ENCODE data around the gene EPS8L1.

EPS8L1 gene

DNA sequence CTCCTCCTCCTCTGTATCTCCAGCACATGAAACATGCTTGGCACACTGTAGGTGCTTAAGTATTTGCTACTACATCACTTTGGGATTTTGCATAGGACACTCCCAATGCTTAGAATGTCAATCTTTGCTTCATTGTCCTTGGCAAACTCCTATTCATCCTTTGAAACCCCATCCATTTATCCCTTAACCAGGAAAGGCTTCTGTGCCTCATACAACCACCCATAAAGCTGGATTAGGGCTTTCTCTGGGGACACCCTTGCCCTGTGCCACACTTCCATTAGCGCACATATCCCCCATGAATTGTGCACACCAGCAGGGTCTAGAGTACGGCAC lies 5.8 kb upstream of the EPS8L1 start:
- Histone ChIP-seq H3K36me3 (ENCODE audit: control insufficient read depth, insufficient read depth, low read length) (no peaks in the 10 kb centered on the region), H3K4me3 (ENCODE audit: low read depth, low read length) (peak overlapping the region; percentile 59), H3K27me3 (ENCODE audit: control insufficient read depth, insufficient read depth, low read length) (peaks cover 71% of the 10 kb centered on the region), H3K9ac (ENCODE audit: low read depth, low read length) (no peak overlapping the region), H3K4me1 (ENCODE audit: control insufficient read depth, insufficient read depth, low read length) (peaks cover 6% of the 10 kb centered on the region; the same call in 1 of the 2 replicates), H3K9me3 (ENCODE audit: control insufficient read depth, insufficient read depth, low read length) (no peaks in the 10 kb centered on the region), H3K27ac (ENCODE audit: low read depth, low read length) (no peak overlapping the region)

DNA sequence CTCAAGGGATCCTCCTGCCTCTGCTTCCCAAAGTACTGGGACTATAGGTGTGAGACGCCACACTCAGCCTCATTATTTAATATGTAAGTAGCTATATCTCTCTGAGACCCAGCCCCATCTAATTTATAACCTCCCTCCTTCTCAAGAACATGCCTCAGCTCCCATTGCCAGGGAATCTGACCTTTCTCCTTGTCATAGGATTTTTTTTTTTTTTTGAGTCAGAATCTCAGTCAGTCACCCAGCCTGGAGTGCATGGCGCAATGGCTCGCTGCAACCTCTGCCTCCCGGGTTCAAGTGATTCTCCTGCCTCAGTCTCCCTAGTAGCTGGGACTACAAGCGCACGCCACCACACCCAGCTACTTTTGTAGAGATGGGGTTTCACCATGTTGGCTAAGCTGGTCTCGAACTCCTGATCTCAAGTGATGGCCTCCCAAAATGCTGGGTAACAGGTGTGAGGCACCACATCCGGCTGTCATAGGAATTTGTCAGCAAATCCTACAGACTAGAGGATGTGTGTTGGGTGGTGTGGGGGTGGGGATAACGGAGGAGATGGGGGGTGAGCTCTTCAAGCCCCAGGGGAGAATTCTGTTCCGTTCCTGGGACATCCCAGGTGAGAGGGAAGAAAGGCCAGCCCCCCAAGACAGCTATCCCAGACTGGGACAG lies 5.1 kb upstream of the EPS8L1 start:
- no peak overlapping the region for H3K4me3 ChIP-seq (ENCODE audit: low read depth, low read length)
- H3K9ac ChIP-seq (ENCODE audit: low read depth, low read length): no peak overlapping the region
- no peak overlapping the region for H3K27ac ChIP-seq (ENCODE audit: low read depth, low read length)
- H3K9me3 ChIP-seq (ENCODE audit: control insufficient read depth, insufficient read depth, low read length): no peaks in the 10 kb centered on the region
- peaks cover 6% of the 10 kb centered on the region; the same call in 1 of the 2 replicates for H3K4me1 ChIP-seq (ENCODE audit: control insufficient read depth, insufficient read depth, low read length)
- peaks cover 68% of the 10 kb centered on the region for H3K27me3 ChIP-seq (ENCODE audit: control insufficient read depth, insufficient read depth, low read length)
- H3K36me3 ChIP-seq (ENCODE audit: control insufficient read depth, insufficient read depth, low read length): no peaks in the 10 kb centered on the region

DNA sequence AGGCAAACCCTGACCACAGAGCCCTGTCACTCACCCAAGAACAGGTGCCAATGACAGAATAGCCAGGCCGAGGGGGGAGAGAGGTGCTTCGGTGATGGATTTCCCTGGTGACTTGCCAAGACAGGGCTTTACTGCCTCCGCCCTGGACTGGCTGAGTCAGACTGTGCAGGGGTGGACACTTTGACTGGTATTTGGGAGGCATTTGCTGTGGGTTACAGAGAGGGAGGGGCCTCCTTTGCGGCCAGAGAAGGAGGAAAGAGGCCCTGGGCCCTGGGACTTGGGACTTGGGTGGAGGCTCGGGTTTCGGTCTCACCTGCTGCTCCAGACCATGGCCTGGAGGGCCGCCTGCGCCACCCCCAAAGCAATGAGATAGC lies 4.6 kb upstream of the EPS8L1 start:
- peaks cover 6% of the 10 kb centered on the region; the same call in 1 of the 2 replicates for H3K4me1 ChIP-seq (ENCODE audit: control insufficient read depth, insufficient read depth, low read length)
- H3K27me3 ChIP-seq (ENCODE audit: control insufficient read depth, insufficient read depth, low read length): peaks cover 63% of the 10 kb centered on the region
- no peaks in the 10 kb centered on the region for H3K36me3 ChIP-seq (ENCODE audit: control insufficient read depth, insufficient read depth, low read length)
- no peak overlapping the region for H3K4me3 ChIP-seq (ENCODE audit: low read depth, low read length)
- no peak overlapping the region for H3K27ac ChIP-seq (ENCODE audit: low read depth, low read length)
- no peaks in the 10 kb centered on the region for H3K9me3 ChIP-seq (ENCODE audit: control insufficient read depth, insufficient read depth, low read length)
- no peak overlapping the region for H3K9ac ChIP-seq (ENCODE audit: low read depth, low read length)

DNA sequence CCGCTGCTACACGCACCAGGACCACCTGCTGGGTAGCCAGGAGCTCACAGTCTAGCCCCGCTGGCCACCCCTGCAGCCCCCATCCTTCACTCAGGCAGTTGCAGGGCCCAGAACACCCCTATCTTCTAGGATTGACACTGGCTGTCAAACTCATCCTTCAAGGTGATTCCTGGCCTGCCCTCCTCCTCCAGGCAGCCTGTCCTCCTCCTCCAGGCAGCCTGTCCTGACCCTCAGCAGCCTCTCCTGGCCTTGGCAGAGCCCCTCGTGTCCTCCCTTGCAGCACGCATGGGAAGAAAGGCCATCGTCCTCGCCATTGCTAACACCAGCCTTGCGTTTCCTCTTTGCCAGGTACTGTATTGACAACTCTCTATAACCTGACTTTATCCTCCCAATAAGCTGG lies 3.8 kb upstream of the EPS8L1 start:
- Histone ChIP-seq H3K27ac (ENCODE audit: low read depth, low read length) (no peak overlapping the region), H3K36me3 (ENCODE audit: control insufficient read depth, insufficient read depth, low read length) (no peaks in the 10 kb centered on the region), H3K9ac (ENCODE audit: low read depth, low read length) (no peak overlapping the region), H3K9me3 (ENCODE audit: control insufficient read depth, insufficient read depth, low read length) (no peaks in the 10 kb centered on the region), H3K4me1 (ENCODE audit: control insufficient read depth, insufficient read depth, low read length) (peaks cover 8% of the 10 kb centered on the region; the same call in 1 of the 2 replicates), H3K27me3 (ENCODE audit: control insufficient read depth, insufficient read depth, low read length) (peaks cover 60% of the 10 kb centered on the region), H3K4me3 (ENCODE audit: low read depth, low read length) (no peak overlapping the region)

DNA sequence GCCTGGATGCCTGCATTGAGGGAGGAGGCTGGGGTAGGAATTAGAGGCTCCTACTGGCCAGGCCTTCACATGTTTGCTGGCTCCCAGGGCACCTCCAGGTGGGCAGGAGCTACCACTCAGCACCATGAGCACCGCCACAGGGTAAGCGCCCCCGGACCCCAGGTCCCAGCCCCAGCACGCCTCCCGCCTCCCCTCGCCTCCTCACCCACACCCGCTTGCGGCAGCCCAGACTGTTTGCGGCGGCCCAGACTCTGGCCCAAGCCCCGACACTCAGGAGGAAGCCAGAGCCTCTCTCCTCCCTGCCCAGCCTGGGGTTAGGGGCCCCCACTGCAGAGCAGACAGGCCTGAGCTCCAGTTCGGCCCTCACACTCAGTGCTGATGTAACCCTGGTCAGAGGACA lies 652 bp downstream of the EPS8L1 start:
- Histone ChIP-seq H3K27ac (ENCODE audit: low read depth, low read length) (no peak overlapping the region), H3K27me3 (ENCODE audit: control insufficient read depth, insufficient read depth, low read length) (peaks cover 38% of the 10 kb centered on the region), H3K9ac (ENCODE audit: low read depth, low read length) (no peak overlapping the region), H3K4me1 (ENCODE audit: control insufficient read depth, insufficient read depth, low read length) (peaks cover 10% of the 10 kb centered on the region; the same call in 1 of the 2 replicates), H3K4me3 (ENCODE audit: low read depth, low read length) (peak overlapping the region; percentile 47; the same call in 1 of the 2 replicates), H3K36me3 (ENCODE audit: control insufficient read depth, insufficient read depth, low read length) (no peaks in the 10 kb centered on the region), H3K9me3 (ENCODE audit: control insufficient read depth, insufficient read depth, low read length) (no peaks in the 10 kb centered on the region)

DNA sequence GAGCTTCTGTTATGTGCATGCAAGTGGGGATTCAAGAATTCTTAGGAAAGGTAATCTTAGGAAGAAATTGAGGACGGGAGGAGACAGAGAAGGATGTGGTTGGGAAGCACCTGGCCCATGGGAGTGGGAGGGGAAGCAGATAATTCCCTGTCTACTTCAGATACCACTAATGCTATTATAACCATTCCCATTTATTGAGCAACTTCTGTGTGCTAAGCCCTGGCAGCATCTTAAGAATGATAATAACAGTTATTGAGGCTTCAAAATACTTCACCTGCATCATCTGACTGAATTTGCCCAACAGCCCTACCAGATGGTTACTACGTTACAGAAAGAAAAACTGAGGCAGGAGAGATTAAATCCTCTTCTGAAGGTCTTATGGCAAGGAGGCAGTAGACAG lies 1.4 kb downstream of the EPS8L1 start:
- Histone ChIP-seq H3K9me3 (ENCODE audit: control insufficient read depth, insufficient read depth, low read length) (no peaks in the 10 kb centered on the region), H3K27ac (ENCODE audit: low read depth, low read length) (no peak overlapping the region), H3K36me3 (ENCODE audit: control insufficient read depth, insufficient read depth, low read length) (no peaks in the 10 kb centered on the region), H3K9ac (ENCODE audit: low read depth, low read length) (no peak overlapping the region), H3K4me3 (ENCODE audit: low read depth, low read length) (no peak overlapping the region), H3K4me1 (ENCODE audit: control insufficient read depth, insufficient read depth, low read length) (peaks cover 10% of the 10 kb centered on the region; the same call in 1 of the 2 replicates), H3K27me3 (ENCODE audit: control insufficient read depth, insufficient read depth, low read length) (peaks cover 35% of the 10 kb centered on the region)

DNA sequence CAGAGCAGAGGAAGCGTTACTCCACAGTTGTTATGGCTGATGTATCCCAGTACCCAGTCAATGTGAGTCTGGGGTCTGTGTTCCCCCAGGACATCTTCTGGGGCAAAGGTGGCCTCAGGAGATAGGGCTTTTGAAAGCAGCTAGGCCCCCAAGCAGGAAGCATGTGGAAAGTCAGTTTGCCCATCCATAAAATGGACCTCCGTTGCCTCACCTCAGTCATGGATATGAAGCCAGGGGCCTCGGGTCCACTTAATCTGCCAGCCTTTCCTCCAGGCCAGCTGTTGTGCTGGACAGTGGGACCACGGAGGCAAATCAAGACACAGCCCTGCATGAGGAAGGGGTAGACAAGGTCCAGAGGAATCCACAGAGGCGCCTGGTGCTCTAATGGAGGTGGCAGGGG lies 3.3 kb downstream of the EPS8L1 start:
- no peak overlapping the region for H3K9ac ChIP-seq (ENCODE audit: low read depth, low read length)
- no peak overlapping the region for H3K4me3 ChIP-seq (ENCODE audit: low read depth, low read length)
- no peaks in the 10 kb centered on the region for H3K36me3 ChIP-seq (ENCODE audit: control insufficient read depth, insufficient read depth, low read length)
- no peaks in the 10 kb centered on the region for H3K9me3 ChIP-seq (ENCODE audit: control insufficient read depth, insufficient read depth, low read length)
- H3K27ac ChIP-seq (ENCODE audit: low read depth, low read length): no peak overlapping the region
- H3K4me1 ChIP-seq (ENCODE audit: control insufficient read depth, insufficient read depth, low read length): peaks cover 10% of the 10 kb centered on the region; the same call in 1 of the 2 replicates
- H3K27me3 ChIP-seq (ENCODE audit: control insufficient read depth, insufficient read depth, low read length): peaks cover 20% of the 10 kb centered on the region

DNA sequence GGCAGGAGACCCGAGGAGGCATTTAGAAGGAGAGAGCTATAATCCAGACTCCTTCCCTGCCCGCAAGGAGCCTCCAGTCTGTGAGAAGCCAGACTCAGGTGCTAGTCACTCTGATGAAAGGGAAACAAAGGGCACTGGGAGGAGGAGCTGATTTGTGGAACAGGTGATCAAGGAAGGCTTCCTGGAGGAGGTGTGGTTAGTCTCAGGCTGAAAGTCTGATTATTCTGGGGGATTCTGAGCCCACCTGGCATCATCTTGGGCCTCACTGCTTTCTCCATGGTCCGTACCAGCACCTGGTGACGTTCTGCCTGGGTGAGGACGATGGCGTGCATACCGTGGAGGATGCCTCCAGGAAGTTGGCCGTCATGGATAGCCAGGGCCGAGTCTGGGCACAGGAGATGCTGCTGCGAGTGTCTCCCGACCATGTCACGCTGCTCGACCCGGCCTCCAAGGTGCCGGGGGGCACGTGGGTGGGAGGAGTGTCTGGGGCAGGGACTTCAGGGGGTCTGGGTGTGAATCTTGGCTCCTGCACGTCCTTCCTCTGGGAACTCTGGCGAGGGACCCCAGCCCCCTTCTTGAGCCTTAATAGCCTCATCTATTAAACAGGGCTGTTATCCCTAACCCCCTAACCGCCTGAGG lies 3.9 kb downstream of the EPS8L1 start:
- H3K27me3 ChIP-seq (ENCODE audit: control insufficient read depth, insufficient read depth, low read length): peaks cover 25% of the 10 kb centered on the region
- H3K4me3 ChIP-seq (ENCODE audit: low read depth, low read length): peak overlapping the region; percentile 88
- H3K9ac ChIP-seq (ENCODE audit: low read depth, low read length): no peak overlapping the region
- no peaks in the 10 kb centered on the region for H3K36me3 ChIP-seq (ENCODE audit: control insufficient read depth, insufficient read depth, low read length)
- H3K9me3 ChIP-seq (ENCODE audit: control insufficient read depth, insufficient read depth, low read length): no peaks in the 10 kb centered on the region
- no peak overlapping the region for H3K27ac ChIP-seq (ENCODE audit: low read depth, low read length)
- H3K4me1 ChIP-seq (ENCODE audit: control insufficient read depth, insufficient read depth, low read length): peaks cover 10% of the 10 kb centered on the region; the same call in 1 of the 2 replicates

DNA sequence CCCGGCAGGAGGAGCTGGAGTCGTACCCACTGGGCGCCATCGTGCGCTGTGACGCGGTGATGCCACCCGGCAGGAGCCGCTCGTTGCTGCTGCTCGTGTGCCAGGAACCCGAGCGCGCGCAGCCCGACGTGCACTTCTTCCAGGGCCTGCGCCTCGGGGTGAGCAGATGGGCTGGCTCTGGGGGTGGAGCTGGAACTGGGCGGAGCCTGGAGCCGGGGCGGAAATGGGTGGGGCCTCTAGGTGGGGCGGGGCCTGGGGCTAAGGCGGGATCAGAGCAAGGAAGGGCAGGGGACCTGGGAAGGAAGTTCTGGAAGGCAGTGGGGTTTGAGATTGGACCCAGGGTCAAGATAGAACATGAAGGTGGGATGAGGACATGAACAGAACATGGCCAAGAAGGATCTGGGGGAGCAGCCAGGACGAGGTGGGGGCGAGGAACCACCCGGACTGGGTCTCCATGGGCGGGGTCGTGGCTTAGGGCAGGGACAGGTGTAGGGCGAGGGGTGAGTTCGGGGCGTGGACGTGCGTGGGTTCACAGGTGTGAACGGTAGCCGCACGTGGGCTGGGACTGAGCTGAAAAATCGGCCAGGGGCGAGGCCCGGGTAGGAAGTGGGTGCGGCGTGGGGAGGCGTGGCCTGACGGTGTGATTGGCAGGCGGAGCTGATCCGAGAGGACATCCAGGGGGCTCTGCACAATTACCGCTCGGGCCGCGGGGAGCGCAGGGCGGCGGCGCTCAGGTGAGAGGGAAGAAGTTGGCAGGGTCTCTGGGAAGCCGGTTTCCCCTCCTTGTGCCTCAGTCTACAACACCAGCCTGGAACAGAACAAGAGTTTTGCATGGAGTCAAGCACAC lies 4.7 kb downstream of the EPS8L1 start:
- no peaks in the 10 kb centered on the region for H3K36me3 ChIP-seq (ENCODE audit: control insufficient read depth, insufficient read depth, low read length)
- H3K9me3 ChIP-seq (ENCODE audit: control insufficient read depth, insufficient read depth, low read length): no peaks in the 10 kb centered on the region
- no peak overlapping the region for H3K9ac ChIP-seq (ENCODE audit: low read depth, low read length)
- no peak overlapping the region for H3K27ac ChIP-seq (ENCODE audit: low read depth, low read length)
- peaks cover 32% of the 10 kb centered on the region for H3K27me3 ChIP-seq (ENCODE audit: control insufficient read depth, insufficient read depth, low read length)
- H3K4me3 ChIP-seq (ENCODE audit: low read depth, low read length): peak overlapping the region; percentile 88
- peaks cover 10% of the 10 kb centered on the region; the same call in 1 of the 2 replicates for H3K4me1 ChIP-seq (ENCODE audit: control insufficient read depth, insufficient read depth, low read length)

DNA sequence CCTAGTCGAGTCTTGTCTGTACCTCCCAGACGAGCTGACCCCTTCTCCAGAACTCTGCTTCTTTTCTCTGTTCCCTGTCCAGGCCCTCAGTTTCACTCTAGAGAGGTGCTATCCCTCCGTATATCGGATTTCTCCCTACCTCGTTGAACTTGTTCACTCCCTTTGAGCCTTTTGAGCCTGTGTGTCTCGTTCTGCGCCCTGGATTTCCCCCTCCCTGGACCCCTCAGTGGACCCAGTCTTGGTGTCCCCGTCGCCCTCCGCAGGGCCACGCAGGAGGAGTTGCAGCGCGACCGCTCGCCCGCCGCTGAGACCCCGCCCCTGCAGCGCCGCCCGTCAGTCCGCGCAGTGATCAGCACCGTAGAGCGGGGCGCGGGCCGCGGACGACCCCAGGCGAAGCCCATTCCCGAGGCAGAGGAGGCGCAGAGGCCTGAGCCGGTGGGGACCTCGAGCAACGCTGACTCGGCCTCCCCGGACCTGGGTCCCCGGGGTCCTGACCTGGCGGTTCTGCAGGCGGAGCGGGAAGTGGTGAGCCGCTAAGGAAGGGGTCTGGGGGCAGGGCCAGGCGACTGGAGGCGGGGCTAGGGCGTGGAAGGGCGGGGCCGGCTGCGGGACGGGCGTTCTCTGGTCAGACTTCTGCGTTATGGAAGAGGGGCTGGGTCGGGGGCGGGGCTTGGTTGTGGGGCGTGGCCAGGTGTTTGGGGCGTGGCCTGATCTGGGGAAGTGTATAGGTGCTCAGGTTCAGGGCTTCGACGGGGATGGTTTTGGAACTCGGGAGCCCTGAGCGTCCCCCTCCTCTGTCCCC lies 5.5 kb downstream of the EPS8L1 start:
- H3K9ac ChIP-seq (ENCODE audit: low read depth, low read length): no peak overlapping the region; the same call in 1 of the 2 replicates
- no peaks in the 10 kb centered on the region for H3K36me3 ChIP-seq (ENCODE audit: control insufficient read depth, insufficient read depth, low read length)
- peaks cover 41% of the 10 kb centered on the region for H3K27me3 ChIP-seq (ENCODE audit: control insufficient read depth, insufficient read depth, low read length)
- no peaks in the 10 kb centered on the region for H3K9me3 ChIP-seq (ENCODE audit: control insufficient read depth, insufficient read depth, low read length)
- peak overlapping the region; percentile 88 for H3K4me3 ChIP-seq (ENCODE audit: low read depth, low read length)
- H3K27ac ChIP-seq (ENCODE audit: low read depth, low read length): no peak overlapping the region
- peaks cover 16% of the 10 kb centered on the region; the same call in 1 of the 2 replicates for H3K4me1 ChIP-seq (ENCODE audit: control insufficient read depth, insufficient read depth, low read length)
